Stimulated activated CD4-positive, alpha-beta T cell treated with anti-CD3 and anti-CD28 coated beads, Interleukin-15, amount 100 ng/mL, for 24 hours (primary cell): ENCODE results near the gene RUNX1.

Experiments
- DNase-seq: peaks from one replicate; pipeline ENCODE4 v3.0.0-alpha.2; 2020

The RUNX1 gene

DNA sequence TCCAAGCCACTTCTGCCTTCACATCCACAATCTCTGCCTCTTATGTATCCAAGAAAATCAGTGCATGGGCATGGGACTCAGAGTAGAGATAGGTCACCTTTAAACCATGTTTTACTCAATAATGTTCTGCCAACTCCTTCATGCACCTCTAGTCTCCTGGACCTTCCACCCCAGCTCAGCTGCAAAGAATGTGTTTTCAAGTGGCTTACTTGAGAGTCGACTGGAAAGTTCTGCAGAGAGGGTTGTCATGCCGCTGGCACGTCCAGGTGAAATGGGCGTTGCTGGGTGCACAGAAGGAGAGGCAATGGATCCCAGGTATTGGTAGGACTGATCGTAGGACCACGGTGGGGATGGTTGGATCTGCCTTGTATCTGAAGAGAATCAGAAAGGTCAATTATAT is 250.0 kb downstream of the RUNX1 start:
- no peak for DNase-seq

DNA sequence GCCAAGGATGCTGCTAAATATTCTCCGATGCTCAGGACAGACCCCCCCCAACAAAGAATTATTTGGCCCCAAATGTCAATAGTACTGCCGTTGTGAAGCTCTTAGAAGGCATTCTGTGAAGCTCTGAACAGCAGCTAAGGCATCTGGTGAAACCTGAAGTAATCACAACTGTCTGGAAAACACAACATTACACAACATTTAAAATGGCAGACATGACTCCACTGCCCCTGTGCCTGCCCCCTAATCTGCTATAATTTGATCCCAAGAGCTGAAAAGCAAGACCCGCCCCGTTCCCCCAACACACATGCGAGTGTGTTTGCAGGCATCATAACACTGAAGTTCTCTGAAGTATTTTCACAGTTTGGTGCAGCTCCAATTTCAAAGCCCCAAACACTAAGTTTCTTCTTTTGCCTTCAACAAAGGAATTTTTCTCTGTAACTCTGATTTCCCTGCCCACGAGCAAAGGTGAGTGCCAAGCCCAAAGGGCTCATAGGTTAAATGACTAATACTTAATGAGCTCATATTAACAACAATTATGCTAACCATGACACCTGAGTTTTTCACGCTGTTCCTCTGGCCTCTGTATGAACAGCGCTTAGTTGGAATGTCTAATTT is 251.1 kb downstream of the RUNX1 start:
- no peak for DNase-seq

DNA sequence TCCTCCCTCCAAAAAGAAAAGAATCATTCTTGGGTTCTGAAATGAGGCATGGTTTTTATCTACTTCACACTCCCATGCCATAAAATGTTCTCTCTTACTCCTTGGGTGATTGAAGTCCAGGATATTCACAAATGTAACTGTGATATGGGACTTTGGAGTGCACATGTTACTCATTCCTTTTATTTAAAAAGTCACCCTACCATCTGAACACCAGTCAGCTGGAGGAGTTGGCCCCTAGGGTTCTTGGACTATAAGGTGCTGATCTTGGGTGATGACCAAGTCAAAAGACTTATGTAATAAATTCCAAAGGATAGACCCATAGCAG is 251.9 kb downstream of the RUNX1 start:
- DNase-seq = no peak

DNA sequence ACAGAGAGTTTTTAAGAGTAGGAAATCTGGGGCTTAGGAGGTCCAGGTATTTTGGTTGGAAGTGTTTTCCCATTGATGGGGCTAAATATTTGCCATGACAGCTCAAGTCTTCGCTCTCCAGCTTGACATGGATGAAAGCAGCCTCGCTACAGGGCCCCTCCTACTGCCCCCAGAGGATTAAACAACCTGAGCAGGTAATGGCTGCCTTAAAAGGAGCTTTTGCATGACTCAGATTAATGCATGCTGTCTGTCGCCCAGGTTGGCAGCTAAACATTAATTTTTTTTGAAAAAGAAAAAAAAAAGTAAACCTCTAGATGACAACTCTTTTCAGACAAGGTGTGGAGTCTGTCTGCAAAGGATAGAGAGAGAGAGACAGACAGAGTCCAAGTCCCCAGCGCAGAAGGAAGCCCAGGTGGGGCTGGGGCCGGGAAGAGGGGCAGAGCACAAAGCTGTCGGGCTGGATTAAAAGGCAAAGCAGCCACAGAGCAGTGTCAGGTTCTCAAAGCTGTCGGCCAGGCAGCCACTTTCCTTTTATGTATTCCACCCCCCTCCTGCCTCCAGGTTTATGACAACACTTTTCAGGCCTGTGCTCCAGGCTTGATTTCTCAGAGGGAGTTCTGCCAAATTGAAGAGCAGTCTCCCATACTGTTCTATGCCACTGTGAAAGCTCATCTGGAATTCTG is 252.4 kb downstream of the RUNX1 start:
- DNase-seq = no peak

DNA sequence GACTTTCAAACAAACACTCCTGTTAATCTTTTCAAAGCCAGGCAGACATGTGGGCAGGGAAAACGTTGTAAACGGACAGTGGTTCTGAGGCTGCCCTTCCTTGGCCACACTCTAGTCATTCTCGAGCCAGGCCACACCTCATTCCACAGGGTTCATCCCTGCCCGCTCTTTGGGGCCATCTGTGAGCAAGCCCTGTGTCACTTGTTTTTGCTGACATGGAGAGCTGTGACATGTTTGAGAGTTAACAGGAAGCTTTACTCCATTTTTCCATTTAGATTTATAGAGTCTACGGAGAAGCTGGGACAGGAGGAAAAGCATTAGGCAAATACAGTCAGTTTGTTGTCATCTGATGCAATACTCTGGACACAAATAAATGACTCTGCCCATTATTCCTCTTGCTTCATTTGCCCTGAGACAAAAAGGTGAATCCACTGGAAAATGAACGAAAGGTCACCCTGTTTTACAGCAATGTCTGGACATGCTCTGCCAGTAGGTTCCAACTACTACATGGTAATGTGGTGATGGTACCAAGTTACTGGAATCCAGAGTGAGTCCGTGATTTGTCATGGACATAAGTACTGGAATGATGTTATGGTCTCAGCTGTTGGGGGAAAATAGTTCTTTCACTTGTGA is 253.4 kb downstream of the RUNX1 start:
- DNase-seq = no peak

DNA sequence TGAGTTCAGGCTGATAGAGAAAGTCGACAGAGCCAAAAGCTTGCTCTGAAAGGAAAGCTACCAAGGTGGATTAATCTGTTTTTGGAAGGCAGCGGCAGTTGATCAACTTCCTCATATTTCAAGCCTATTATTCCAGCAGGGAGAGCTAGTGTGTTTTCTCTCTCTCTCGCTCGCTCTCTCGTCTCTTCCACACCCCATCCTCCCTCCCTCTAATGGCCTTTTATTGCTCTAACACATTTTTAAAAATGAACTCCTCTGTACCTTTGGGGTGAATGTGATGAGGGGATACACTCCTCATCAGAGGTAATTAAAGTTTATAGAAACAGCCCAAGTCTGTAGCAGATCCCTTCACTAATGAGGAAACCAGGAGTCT is 253.9 kb downstream of the RUNX1 start:
- no peak for DNase-seq

DNA sequence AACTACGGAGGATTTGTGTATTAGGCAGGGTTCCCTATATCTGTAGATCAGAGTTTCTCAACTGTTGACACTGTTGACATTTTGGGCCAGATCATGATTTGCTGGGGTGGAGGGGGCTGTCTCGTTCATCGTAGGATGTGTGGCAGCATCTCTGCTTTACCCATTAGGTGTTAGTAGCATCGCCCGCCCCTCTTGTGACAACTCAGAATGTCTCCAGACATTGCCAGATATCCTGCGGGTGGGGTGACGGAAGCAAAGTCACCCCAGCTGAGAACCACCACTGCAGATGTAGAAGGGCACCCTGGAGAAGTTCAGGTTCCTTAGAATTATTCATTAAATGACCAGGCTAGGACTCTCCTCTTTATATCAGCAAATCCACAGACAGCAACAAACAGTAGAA is 254.4 kb downstream of the RUNX1 start:
- no peak for DNase-seq

DNA sequence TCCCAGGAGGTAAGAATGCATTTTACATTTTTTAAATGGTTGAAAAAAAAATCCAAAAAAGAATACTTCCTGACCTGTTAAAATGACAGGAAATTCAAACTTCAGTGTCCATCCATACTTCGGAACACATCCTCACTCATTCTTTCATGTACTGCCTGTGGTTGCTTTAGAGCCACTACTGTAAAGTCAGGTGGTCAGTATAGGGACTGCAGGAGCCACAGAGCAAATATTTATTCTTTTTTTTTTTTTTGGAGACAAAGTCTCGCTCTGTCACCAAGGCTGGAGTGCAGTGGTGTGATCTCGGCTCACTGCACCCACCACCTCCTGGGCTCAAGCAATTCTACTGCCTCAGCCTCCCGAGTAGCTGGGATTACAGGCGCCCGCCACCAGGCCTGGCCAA is 255.6 kb downstream of the RUNX1 start:
- DNase-seq = no peak

DNA sequence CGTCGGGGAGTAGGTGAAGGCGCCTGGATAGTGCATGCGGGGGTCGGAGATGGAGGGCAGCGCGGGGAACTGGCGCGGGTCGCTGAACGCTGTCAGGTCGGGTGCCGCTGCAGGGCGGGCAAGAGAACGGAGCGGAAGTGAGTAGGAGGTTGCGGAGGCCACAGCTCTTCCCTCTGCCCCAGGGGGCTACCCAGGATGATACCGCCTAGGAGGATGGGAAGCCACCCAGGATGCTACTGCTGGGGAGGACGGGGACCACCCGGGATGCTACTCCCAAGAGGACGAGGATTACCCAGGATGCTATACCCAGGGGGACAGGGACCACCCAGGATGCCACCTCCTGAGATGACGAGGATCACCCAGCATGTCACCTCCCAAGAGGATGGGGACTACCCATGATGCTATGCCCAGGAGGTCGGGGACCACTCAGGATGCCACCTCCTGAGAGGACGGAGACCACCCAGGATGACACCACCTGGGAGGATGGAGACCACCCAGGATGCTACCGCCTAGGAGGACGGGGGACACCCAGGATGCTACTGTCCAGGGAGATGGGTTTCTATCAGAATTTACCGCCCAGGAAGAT is 256.5 kb downstream of the RUNX1 start:
- no peak for DNase-seq

DNA sequence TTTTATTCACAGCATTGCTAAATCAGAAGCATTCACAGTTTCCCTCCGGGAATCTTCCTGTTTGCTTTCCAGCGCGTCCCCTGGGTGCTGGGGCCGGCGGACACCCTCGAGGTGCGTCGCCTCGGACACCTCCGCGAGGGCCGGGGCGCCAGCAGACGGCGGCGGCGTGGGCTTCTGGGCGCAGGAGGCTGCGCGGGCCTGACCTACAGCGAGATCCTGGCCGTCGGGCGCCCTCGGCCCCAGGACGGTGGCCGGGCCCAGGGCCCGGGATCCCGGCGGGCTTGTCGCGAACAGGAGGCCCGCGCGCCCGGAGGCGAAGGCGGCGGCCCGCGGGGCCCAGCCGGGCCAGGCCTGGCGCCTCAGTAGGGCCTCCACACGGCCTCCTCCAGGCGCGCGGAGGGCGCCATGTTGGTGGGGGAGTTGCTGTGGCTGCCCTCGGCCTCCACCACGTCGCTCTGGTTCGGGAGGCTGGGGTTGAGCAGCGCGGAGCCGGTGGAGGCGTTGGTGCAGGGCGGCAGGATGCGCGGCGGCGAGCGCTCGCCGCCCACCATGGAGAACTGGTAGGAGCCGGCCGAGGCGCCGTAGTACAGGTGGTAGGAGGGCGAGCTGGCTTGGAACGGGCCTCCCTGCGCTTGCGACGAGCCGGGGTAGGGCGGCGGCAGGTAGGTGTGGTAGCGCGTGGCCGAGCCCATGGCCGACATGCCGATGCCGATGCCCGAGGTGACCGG is 257.2 kb downstream of the RUNX1 start:
- no peak for DNase-seq

DNA sequence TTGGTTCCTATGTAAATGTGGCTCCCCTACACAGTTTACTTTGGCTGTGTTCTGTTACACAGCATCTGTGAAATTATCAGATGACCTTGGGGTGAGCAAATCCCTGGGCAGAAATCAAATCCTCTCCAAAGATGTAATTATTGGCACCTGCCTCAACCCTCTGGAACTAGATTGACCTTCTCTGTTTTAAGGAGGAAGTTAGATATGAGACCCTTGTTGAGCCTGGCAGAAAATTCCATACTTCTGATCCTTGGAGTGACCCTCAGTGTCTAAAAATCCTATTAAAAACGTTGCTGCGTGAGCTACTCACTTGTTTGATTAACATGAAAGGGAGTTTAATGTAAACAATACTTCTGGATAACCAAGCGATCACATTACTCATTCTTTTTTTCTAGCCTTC is 258.3 kb downstream of the RUNX1 start:
- no peak for DNase-seq

DNA sequence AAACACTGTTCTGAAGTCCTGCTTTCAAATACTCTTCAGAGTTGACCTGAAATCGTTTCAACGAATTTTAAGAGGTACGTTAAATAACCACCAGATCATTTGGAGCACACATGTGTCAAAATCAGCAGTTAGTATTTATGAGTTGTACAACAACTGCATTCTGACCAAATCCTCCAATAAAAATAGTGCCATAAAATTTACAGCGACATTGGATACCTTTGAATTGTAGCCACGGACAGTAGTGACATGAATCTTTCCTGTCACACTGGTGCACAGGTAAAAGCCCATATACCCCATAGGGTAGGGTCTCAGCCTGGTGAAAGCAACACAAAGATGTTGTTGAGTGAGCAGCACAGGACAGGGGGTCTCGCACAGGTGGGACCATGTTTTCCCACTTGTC is 258.8 kb downstream of the RUNX1 start:
- DNase-seq = no peak

DNA sequence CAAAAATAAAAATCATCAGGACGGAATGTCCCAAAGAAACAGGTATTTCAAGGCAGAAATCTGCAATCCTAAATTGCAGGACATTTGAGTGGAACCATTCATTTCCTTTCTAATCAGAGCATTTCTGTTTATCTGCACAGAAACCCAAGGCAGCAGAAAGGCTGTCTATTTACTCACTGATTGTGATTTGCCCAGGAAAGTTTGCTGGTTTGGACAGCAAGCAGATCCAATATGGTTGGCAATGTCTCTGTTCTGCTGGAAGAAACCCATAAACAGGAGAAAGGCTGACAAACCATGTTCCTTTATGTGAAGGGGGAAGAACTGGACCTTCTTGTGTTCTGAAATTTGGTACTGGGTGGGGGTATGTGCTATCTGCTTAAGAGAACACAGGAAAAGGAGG is 260.2 kb downstream of the RUNX1 start:
- DNase-seq = no peak

DNA sequence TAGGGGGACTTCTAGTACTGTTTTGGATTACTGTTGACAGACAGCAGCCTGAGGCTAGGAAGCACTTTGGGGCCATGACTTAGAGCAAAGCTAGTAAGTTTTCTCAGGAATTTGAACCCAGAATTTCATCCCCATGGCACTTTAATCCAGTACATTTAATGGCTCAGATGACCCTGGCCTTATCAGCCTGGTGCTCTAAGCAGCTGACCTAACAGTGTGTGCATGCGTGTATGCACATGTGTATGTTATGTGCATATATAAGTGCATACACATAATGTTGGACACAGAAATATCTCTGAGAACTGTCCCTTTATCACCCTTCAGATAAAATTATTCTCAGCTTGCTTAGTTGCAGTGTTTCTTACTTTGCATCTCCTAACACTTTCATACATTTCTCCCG is 265.3 kb downstream of the RUNX1 start:
- DNase-seq = no peak

DNA sequence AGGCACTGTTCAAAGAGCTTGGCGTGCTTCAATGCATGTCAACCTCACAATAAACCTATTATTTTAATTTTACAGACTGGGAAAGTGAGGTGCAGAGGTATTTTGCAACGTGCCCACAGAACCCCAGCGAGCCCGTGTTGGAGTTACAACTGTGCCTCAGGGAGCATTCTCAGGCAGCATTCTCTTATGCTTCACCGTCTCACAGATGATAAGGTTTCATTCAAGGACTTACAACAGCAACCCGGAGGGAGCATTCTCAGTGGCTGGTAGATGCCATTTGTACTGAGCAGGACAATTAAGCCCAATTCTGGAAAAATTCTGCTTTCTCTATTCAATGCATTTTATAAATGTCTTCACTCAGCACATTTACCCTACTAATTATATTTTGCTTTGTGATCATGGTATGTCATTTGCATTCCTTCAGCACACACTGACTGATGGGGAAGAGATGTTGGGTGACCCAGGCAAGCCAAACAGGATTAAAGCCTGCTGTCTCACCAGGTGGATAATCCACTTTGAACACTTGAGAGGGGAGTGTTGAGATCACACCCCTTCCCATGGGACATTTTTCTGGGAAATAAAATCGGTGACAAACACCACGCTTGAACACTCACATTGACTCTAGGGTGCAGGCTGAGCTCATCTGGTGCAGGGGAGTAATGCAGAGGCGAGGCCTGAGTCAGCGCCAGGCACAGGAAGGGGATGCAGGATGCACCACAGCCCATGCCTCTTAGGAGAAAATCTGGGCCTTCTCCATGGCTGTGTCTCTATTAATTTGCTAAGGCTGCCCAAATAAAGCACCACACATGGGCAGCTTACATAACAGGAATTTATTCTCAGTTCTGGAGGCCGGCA is 266.4 kb downstream of the RUNX1 start:
- no peak for DNase-seq

DNA sequence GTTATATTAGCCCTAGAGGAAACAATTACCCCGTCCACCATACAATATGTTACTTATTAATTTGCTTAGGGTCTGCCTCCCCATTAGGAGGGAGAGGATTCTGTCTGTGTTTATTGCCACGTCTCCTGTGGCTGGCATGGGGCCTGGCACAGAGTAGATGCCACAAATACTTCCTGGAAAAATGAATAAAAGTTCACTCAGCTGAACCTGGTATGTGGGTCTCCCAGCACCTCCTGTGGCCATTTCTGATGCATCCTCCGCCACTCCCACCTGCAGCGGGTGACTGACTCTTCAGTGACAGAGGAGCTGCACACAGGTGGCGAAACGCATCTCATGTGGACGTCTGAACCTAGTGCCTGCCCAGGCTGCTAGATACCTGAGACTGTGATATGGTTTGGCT is 267.6 kb downstream of the RUNX1 start:
- DNase-seq = no peak

DNA sequence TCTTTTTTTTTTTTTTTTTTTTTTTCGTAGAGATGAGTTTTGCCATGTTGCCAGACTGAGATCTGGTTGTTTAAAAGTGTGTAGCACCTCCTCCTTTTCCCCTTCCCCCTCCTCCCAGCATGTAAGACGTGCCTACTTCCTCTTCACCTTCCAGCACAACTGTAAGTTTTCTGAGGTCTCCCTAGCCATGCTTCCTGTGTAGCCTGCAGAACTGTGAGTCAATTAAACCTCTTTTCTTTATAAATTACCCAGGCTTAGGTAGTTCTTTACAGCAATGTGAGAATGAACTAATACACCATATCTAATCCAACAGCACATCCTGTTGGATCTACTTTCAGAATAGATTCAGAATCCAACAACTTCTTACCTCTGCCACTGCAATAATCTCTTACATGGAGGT is 269.2 kb downstream of the RUNX1 start:
- DNase-seq = no peak

DNA sequence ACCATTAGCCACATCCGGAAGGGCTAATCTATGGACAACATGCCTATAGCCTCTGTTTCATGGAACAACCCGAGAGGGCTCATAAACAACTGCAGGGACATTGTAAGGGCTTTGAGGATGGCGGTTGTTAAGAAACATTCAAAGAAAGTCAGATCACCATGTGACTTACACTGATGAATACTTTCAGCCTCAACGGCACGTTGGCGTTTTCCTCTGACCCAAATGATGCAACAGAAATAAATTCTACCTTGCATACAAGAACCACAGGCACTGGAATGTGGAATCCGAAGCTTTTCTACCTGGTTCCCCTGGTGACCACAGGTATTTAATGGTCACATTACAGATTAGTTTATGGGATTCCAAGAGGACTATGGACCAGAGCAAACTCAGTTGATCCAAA is 273.3 kb downstream of the RUNX1 start:
- no peak for DNase-seq

DNA sequence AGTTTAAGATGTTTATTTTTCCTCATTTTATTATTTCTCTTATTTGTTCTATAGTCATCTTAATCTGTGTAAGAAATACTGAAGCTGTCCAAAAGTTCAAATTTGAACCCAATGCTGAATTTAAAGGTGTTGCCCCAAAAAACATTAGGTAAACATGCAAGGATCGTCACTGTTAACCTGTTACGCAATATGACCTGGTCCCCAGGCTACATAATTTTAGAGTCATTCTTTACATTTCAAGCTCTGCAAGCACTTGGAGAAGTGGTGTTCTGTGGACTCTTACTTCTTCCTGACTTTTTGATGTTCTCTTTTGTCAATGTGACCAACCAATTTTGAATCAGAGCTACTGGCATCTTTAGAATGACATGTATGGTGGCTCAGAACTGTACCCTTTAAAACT is 274.4 kb downstream of the RUNX1 start:
- no peak for DNase-seq

DNA sequence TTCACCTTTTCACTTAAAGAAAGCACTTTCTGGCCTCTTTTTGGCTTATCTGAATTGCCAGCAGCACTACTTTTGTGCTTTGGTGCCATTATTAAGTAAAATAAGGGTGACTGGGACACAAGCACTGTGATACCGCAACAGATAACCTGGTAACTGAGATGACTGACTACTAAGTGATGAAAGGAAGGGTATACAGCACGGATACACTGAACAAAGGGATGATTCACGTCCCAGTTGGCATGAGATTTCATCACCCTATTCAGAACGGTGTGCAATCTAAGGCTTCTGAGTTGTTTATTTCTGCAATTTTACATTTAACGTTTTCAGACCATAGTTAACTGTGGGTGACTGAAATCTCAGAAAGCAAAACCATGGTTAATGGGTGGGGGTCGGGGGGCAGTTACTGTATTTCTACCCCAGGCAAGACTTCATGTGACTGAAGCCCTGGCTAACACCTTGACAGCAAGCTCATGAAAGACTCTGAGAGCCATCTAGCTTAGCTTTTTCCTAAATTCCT is 277.5 kb downstream of the RUNX1 start:
- no peak for DNase-seq

DNA sequence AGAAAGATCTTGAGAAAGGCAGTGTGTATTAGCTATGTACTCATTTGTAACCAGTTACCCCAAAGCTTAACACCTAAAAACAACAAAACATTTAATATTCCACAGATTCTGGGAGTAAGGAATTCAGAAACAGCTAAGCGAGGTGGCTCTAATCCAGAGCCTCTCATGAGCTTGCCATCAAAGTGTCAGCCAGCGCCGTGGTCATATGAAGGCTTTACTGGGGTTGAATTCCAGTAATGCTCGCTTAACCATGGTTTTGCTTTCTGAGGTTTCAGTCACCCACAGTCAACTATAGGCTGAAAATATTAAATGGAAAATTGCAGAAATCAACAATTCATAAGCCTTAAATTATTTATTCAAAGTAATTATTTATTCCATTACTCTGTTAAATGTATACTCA is 278.5 kb downstream of the RUNX1 start:
- no peak for DNase-seq

DNA sequence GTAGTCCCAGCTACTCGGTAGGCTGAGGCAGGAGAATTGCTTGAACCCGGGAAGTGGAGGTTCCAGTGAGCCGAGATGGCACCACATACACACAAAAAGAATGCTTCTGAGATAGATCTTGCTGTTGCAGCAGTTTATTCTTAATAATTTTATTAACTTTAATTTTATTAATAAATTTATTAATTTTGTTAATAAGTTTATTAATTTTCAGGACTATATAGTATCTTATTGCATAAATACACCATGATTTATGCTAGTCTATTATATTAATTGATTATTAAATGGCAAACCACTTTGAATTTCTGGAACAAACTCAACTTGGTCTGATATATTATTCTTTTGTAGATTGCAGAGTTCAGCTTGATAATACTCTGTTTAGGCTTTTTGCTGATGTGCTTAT is 280.8 kb downstream of the RUNX1 start:
- no peak for DNase-seq

DNA sequence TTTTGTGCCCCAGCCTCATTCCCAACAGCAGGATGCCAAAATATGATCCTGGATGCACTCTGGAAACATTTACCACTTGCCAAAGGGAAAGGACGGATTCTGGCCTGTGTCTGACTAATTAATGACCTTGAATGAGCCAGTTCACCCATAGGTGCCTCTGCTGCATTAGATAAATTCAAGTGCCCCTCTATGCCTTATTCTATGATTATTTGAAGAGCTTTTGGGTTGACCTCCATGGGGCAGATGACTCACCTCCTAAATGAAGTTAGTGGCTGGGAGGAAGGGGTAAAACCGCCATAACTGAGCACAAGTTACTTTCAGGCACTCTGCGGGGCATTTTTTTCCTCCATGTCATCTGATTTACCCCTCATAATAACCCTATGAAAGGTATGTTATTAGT is 282.2 kb downstream of the RUNX1 start:
- DNase-seq = no peak
